OCI-LY3 (cell line): ENCODE data around the gene ATG16L2.

Experiments used
- CTCF ChIP-seq: fragments of 200-600, 300-600 bp; sonication (generic); IDR thresholded peaks from 2 replicates; pipeline ENCODE4 v1.5.1; 2014; ENCODE audit warnings: antibody characterized with exemption, low read length, low read depth
- EZH2phosphoT487 ChIP-seq: fragments of 200-600 bp; shearing (Covaris generic); IDR thresholded peaks from 2 replicates; pipeline ENCODE4 v1.6.1; 2018; ENCODE audit warnings: antibody characterized with exemption, mixed run types, low read depth

- TF ChIP-seq CTCF (no peak), EZH2phosphoT487 (no peak)
Observed at GRCh38 chr11:72816404-72816990, 2.3 kb downstream of the ATG16L2 start.
